Measurements from ENCODE around the gene PTH2R.

GRCh38 chr2:208515099-208515498, 108.5 kb downstream of the PTH2R start:
- TF ChIP-seq FOXA1 (IDR thresholded peaks at IDR 0.05): no peak
- TF ChIP-seq BHLHE40 (IDR thresholded peaks at IDR 0.05; ENCODE audit: borderline replicate concordance): no peak
- no peak for TF ChIP-seq ARNT (IDR thresholded peaks at IDR 0.05)
- no peak for TF ChIP-seq HDGF (IDR thresholded peaks at IDR 0.05; ENCODE audit: borderline replicate concordance)
- no peak for TF ChIP-seq NFRKB (IDR thresholded peaks at IDR 0.05)
- no peak for TF ChIP-seq PKNOX1 (IDR thresholded peaks at IDR 0.05)
- TF ChIP-seq SUZ12 (IDR thresholded peaks at IDR 0.05): no peak
- no peak for TF ChIP-seq ZNF384 (IDR thresholded peaks at IDR 0.05)
- TF ChIP-seq ELF4 (IDR thresholded peaks at IDR 0.05): no peak

Measured in HEK293T (cell line).